Duodenal mucosa (tissue), 2 donors: ENCODE results near the gene DHRS1.

Source experiments
- H3K27ac ChIP-seq: one replicate; pipeline ENCODE4 v1.7.0; 2013; ENCODE audit warnings: low read depth, low read length
- H3K27me3 ChIP-seq, 2 donors: one replicate each; pipeline ENCODE4 v1.7.0; 2013; ENCODE audit warnings: low read length in 2 of 2, control low read depth in 1 of 2; ENCODE audit not compliant: insufficient read depth in 2 of 2, control insufficient read depth in 1 of 2
- H3K36me3 ChIP-seq, 2 donors: one replicate each; pipeline ENCODE4 v1.7.0; 2013; ENCODE audit warnings: low read length in 2 of 2, control low read depth in 1 of 2; ENCODE audit not compliant: insufficient read depth in 2 of 2, control insufficient read depth in 1 of 2
- H3K4me1 ChIP-seq, 2 donors: one replicate each; pipeline ENCODE4 v1.7.0; 2013; ENCODE audit warnings: low read length in 2 of 2, control low read depth in 1 of 2; ENCODE audit not compliant: insufficient read depth in 2 of 2, control insufficient read depth in 1 of 2
- H3K4me3 ChIP-seq, 2 donors: one replicate each; pipeline ENCODE4 v1.7.0; 2013; ENCODE audit warnings: low read length in 2 of 2, low read depth in 1 of 2
- H3K9ac ChIP-seq, 2 donors: one replicate each; pipeline ENCODE4 v1.7.0; 2013; ENCODE audit warnings: low read length in 2 of 2, low read depth in 1 of 2
- H3K9me3 ChIP-seq, 2 donors: one replicate each; pipeline ENCODE4 v1.7.0; 2013; ENCODE audit warnings: low read length in 2 of 2, control low read depth in 1 of 2; ENCODE audit not compliant: control insufficient read depth in 1 of 2

The DHRS1 gene

DNA sequence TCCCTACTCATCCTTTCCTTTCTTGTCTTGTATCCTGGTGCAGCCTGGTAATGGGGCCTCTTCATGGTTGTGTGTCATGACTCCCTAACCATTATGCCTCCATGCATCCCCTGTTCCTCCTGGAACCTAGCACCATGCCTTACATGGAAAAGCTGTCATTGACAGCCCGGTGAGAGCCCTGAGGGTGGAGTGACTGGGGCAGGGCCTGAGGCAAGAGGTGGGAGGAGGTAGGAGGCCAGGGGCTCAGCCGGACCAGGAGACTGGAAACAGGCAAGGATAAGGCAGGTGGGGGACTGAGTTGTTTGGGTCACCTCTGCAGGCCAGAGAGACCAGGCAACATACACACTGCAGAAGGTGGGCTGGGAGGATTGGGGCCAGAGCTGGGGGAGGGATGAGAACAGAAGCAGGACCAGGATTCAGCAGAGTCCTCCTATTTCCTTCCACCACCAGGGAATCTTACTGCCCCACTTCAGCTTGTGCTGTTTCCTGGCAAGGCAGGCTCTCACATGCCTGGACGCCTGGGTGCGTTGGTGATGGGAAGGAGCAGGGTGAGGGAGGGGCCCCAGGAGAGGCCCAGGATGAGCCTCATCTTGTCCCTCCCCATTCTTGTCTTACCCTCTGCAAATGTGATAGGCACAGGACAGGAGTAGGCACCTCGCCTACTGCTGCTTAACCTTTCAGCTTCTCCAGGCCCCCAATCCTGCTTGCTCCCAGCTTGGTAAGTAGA lies 10.1 kb upstream of the DHRS1 start, which contains the start of gene LTB4R2:
Gene LTB4R2, plus strand, starts transcription at position 603 of the 727 bp plus-strand sequence. CDS start 525 bp downstream, outside the sequence.
- peak within 1 kb of the TSS; percentile 59 to 69 for H3K4me3 ChIP-seq
- H3K9ac ChIP-seq: peak within 1 kb of the TSS; percentile 55 to 61
- no peaks in the 10 kb centered on the region for H3K9me3 ChIP-seq
- H3K4me1 ChIP-seq: peaks cover 50 to 77% of the 10 kb centered on the region in 2 donors
- H3K36me3 ChIP-seq: peaks cover 18 to 20% of the 10 kb centered on the region in 2 donors
- no peaks in the 10 kb centered on the region for H3K27me3 ChIP-seq
- peak within 1 kb of the TSS; percentile 71 for H3K27ac ChIP-seq

DNA sequence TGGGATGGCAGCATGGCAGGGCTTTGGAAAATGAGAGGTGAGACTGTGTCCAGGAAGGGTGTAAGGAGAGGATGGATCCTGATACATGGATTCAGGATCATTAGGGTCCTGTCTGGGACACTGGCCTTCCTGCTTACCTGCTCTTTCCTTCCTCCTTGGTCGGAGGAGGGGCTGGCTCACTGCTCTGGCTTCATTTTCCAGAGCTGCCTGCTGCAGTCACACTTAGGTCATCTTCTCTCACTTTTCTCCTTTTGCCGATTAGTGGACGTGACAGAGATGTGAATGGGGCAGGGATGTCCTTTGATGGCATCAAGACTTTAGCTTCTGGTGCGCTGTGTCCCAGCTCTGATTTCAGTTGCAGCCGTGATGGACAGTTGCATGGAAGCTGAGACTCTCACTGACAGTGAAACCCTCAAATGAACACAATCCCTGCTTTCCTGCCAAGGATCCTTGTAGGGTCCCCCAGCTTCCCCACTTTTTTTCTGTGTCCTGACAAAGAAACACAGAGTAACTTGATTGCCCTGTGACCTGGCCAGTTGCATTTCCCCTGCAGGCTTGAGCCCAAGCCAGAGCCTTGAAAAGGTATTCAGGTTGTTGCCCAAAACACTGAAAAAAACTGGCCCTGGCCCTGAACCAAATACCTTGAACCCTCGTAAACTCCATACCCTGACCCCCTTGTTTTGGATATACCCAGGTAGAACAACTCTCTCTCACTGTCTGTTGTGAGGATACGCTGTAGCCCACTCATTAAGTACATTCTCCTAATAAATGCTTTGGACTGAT lies 9.0 kb upstream of the DHRS1 start:
- H3K27ac ChIP-seq: no peak overlapping the region
- H3K4me3 ChIP-seq: peak overlapping the region in 1 of 2 donors; percentile 70
- no peaks in the 10 kb centered on the region for H3K9me3 ChIP-seq
- H3K4me1 ChIP-seq: peaks cover 47 to 76% of the 10 kb centered on the region in 2 donors
- peak overlapping the region; percentile 22 to 55 for H3K9ac ChIP-seq
- H3K27me3 ChIP-seq: no peaks in the 10 kb centered on the region
- peaks cover 30 to 31% of the 10 kb centered on the region in 2 donors for H3K36me3 ChIP-seq

DNA sequence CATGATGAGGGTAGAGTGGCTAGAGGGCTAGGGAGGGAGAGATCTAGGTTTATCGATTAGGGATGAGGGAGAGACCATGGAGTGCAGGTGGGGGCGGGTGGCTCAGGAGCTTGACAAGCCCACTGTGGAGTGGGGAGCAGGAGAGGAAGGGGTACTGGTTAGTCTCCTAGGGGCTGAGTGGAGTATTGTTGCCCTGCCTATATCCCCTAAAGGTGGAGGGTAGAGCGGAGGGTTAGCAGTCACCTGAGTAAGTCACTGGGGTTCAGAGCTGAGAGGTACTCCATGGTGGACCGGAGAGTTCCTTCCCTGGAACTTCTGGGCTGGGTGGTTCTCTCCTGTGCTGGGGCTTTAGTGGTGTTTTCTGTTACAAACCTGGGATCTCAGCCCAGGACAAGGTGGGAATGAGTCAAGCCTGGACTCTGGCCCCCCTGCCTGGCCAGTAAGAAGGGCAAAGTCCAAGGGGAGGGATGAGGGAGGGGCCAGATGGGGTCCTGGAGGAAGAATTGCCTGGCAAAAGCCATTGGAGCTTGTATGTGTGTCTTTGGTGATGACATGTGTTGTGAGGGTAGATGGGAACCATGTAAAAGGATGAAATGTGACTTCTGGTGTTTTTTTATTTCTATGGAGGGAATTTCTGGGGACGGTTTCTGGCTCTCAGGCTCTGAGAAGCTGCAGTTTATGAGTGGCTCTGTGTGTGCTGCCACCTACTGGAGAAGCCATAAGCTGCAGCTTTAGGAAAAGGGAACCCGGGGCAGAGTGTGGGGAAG lies 8.2 kb upstream of the DHRS1 start, which contains the start of gene CIDEB:
Gene CIDEB, minus strand, starts transcription at position 403 of the 767 bp plus-strand sequence. Its CDS starts 119 bp downstream, at position 284.
- H3K27ac ChIP-seq: peak within 1 kb of the TSS; percentile 74
- H3K36me3 ChIP-seq: peaks cover 32 to 37% of the 10 kb centered on the region in 2 donors
- no peaks in the 10 kb centered on the region for H3K9me3 ChIP-seq
- H3K27me3 ChIP-seq: no peaks in the 10 kb centered on the region
- H3K9ac ChIP-seq: peak within 1 kb of the TSS; percentile 55 to 71
- H3K4me3 ChIP-seq: peak within 1 kb of the TSS; percentile 65 to 70
- H3K4me1 ChIP-seq: peaks cover 50 to 76% of the 10 kb centered on the region in 2 donors

DNA sequence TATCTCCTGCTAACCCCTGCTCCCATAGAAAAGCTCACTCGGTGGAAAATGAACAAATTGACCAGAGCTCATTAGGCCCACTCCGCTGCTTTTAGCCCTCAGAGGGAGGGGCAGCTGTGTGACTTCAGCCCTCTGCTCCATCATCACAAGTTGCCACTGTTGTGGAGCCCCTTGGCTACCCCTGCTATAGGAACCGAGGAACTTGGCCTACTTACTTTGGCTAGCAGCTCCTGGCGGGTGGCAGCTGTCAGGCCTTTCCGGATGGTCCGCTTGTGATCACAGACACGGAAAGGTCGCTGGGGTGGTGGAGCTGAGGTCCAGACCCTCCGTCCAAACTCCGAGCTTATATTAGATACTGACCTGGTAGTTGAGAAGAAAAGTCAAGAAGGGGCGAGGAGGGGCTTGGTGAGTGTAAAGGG lies 7.6 kb upstream of the DHRS1 start:
- Histone ChIP-seq H3K27me3 (no peaks in the 10 kb centered on the region), H3K4me3 (peak overlapping the region; percentile 65 to 70), H3K36me3 (peaks cover 36 to 43% of the 10 kb centered on the region in 2 donors), H3K9ac (peak overlapping the region; percentile 55 to 71), H3K27ac (peak overlapping the region; percentile 74), H3K4me1 (peaks cover 56 to 78% of the 10 kb centered on the region in 2 donors), H3K9me3 (no peaks in the 10 kb centered on the region)

DNA sequence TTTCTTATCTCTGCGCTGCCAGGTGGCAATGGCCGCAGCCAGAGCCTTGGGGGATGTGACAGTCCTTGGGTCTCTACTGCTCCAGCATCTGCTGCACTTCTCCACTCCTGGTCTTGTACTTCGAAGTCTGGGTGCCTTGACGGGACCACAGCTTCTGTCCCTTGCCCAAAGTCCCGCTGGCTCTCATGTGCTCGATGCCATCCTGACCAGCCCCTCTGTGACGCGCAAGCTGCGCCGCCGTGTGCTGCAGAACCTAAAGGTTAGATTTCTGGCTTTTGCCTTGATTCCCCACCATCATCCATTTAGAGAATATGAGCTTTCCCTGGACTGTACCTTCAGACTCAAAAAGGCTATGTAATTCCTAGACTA lies 4.4 kb upstream of the DHRS1 start:
- Histone ChIP-seq H3K4me1 (peaks cover 54 to 74% of the 10 kb centered on the region in 2 donors), H3K27ac (peak overlapping the region; percentile 57), H3K27me3 (no peaks in the 10 kb centered on the region), H3K4me3 (no peak overlapping the region), H3K36me3 (peaks cover 45 to 54% of the 10 kb centered on the region in 2 donors), H3K9ac (peak overlapping the region in 1 of 2 donors; percentile 8), H3K9me3 (no peaks in the 10 kb centered on the region)

DNA sequence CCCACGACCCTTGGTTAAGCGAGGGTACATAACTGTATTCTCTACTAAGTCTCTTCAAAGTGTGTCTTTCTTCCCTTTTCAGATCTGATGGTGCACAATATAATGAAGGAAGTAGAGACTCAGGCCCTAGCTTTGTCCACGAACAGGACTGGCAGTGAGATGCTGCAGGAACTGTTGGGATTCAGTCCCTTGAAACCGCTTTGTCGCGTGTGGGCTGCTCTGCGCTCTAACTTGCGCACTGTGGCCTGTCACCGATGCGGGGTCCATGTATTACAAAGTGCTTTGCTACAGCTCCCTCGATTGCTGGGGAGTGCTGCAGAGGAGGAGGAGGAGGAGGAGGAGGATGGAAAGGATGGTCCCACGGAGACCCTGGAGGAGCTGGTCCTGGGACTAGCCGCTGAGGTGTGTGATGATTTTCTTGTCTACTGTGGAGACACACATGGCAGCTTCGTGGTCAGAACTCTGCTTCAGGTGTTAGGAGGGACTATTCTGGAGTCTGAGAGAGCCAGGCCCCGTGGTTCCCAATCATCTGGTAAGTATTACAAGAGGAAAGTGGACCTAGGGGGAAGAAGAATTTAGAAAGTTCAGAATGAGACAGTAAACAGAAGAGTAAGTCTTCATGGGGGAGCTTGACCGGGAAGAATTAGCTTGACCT lies 873 bp upstream of the DHRS1 start:
- Histone ChIP-seq H3K27ac (peak overlapping the region; percentile 71), H3K9me3 (no peaks in the 10 kb centered on the region), H3K4me1 (peaks cover 60 to 70% of the 10 kb centered on the region in 2 donors), H3K4me3 (peak overlapping the region; percentile 85 to 93), H3K9ac (peak overlapping the region; percentile 97 to 99), H3K36me3 (peaks cover 46 to 56% of the 10 kb centered on the region in 2 donors), H3K27me3 (no peaks in the 10 kb centered on the region)

DNA sequence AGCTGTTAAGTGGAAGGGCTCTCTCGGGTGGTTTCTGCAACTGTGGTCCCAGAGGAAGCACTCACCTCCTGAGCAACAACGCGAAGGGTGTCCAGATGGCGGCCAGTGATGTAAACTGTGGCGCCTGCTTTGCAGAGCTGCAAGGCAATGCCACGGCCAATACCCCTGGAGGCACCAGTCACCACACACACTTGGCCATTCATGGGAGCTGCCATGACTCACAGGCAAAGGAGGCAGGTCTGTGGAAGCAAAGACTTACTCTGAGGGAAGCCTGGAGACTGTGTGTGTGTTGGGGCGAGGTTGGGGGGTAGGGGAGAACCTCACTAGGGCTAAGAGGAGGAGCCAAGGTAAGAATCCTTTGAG lies 707 bp downstream of the DHRS1 start:
- peaks cover 54 to 58% of the 10 kb centered on the region in 2 donors for H3K4me1 ChIP-seq
- peak overlapping the region; percentile 90 for H3K27ac ChIP-seq
- H3K36me3 ChIP-seq: peaks cover 32 to 45% of the 10 kb centered on the region in 2 donors

DNA sequence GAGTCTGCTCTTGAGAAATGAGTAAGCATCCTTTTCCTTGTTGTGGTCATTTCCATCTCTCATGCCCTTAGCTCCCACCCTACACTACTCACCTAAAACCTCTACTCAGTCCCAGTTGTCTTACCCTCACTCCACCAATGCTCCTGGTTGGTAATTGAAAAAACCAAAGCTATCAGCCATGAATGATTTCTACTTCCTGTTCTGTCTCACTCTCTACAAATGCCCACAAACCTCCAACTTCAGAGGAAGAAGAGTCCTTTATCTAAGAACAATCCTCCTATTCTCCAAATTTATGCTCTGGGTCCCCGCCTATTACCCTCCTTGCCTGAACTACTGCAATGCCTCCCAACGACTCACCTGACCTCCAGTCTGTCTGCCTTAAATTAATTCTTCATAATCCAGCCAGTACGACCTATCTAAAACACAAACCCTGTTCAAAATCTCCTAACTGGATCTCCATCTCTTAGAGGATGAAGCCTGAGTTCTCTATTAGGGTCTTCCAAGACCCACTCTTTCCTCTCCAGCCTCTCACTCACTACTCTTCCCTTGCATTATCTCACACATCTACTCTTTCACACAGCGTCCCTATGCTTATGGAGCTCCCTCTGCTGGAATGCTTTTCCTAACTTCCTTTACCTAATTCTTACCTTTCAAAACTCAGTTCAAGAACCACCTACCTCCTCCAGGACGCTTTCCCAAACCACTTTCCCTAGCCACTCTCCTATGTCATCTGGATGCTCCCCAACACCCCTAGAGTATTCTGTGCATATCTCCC lies 2.2 kb downstream of the DHRS1 start:
- H3K27me3 ChIP-seq: no peaks in the 10 kb centered on the region
- H3K9ac ChIP-seq: peak overlapping the region; percentile 8 to 22
- peak overlapping the region in 1 of 2 donors; percentile 24 for H3K4me3 ChIP-seq
- H3K4me1 ChIP-seq: peaks cover 45 to 49% of the 10 kb centered on the region in 2 donors
- peaks cover 27 to 36% of the 10 kb centered on the region in 2 donors for H3K36me3 ChIP-seq
- H3K9me3 ChIP-seq: no peaks in the 10 kb centered on the region
- H3K27ac ChIP-seq: no peak overlapping the region

More for the DNA sequence above, 707 bp downstream of the DHRS1 start:
- Histone ChIP-seq H3K9me3 (no peaks in the 10 kb centered on the region), H3K27me3 (no peaks in the 10 kb centered on the region), H3K4me3 (peak overlapping the region; percentile 85 to 93), H3K9ac (peak overlapping the region; percentile 97 to 99)
